GM12878 (cell line): Measurements from ENCODE around the gene DNAH2. TPM values are rescaled to one million over a fixed set of nuclear protein-coding genes. Genes with fewer than 3 reads are reported as not detected.

Experiments used
- ATAC-seq: fragments of 200-7000 bp; cut with Tn5 transposase; 3 replicates; pipeline ENCODE4 v1.9.1; 2020; ENCODE audit warnings: mild to moderate bottlenecking, moderate library complexity
- BruUV-seq: library from RNA; stranded (reverse); fragments of 400-500 nt; replicated peaks from 2 replicates; lab custom pipeline; 2021; lab: Mats Ljungman, UMichigan
- CTCF ChIA-PET: fragments of 300-600 bp; sonication (Branson Sonifier 250); formaldehyde crosslinking; extraction: SDS; loops from one replicate; lab custom pipeline; 2021; ENCODE audit warnings: inconsistent platforms; lab: Yijun Ruan, JAX
- POLR2A ChIA-PET: fragments of 350-600 bp; formaldehyde crosslinking; extraction: SDS; loops from one replicate; lab custom pipeline; 2021; ENCODE audit warnings: inconsistent platforms; lab: Charles Lee
- RAD21 ChIA-PET: fragments of 300-600 bp; sonication (Branson Sonifier 250); formaldehyde crosslinking; loops from one replicate; lab custom pipeline; 2023; ENCODE audit warnings: antibody characterized with exemption; ENCODE audit not compliant: unreplicated experiment; lab: Charles Lee
- SMC1A ChIA-PET: fragments of 300-600 bp; sonication (Branson Sonifier 250); formaldehyde crosslinking; loops from one replicate; lab custom pipeline; 2023; ENCODE audit not compliant: unreplicated experiment, uncharacterized antibody; lab: Charles Lee
- DNase-seq: peaks from one replicate; pipeline ENCODE4 v3.0.0-alpha.2; 2011; ENCODE audit warnings: low read depth, low spot score
- FAIRE-seq: peaks from 3 replicates; lab custom pipeline; 2011; peaks lifted over from hg19 to GRCh38; lab: Jason Lieb, UNC
- H2AFZ ChIP-seq: 2 replicates; pipeline ENCODE4 v1.6.0; 2011; ENCODE audit warnings: low read depth, low read length, control low read depth; ENCODE audit not compliant: control insufficient read depth
- H3K27ac ChIP-seq: 2 replicates; pipeline ENCODE4 v1.5.1; 2011; ENCODE audit warnings: control low read depth; ENCODE audit not compliant: control insufficient read depth, insufficient read depth
- H3K27me3 ChIP-seq, 2 experiments: replicated peaks in 1 of 2; 2 replicates each; pipeline versions ENCODE4 v1.6.0 to v1.6.1; 2011; ENCODE audit warnings: low read length in 1 of 2; ENCODE audit not compliant: control insufficient read depth in 2 of 2, insufficient read depth in 2 of 2
- H3K36me3 ChIP-seq, 2 experiments: 2 replicates each; pipeline ENCODE4 v1.5.1; 2011; ENCODE audit warnings: low read length in 1 of 2; ENCODE audit not compliant: control insufficient read depth in 2 of 2, insufficient read depth in 2 of 2
- H3K4me1 ChIP-seq: 2 replicates; pipeline ENCODE4 v1.6.1; 2011; ENCODE audit warnings: mild to moderate bottlenecking, low read length, moderate library complexity, mixed read lengths; ENCODE audit not compliant: control insufficient read depth, insufficient read depth
- H3K4me2 ChIP-seq: 2 replicates; pipeline ENCODE4 v1.6.0; 2011; ENCODE audit warnings: control low read depth; ENCODE audit not compliant: control insufficient read depth, insufficient read depth
- H3K4me3 ChIP-seq: fragments of 200-600 bp; sonication (generic); 2 replicates; pipeline ENCODE4 v1.5.1; 2016
- H3K79me2 ChIP-seq: 2 replicates; pipeline ENCODE4 v1.6.0; 2011; ENCODE audit warnings: low read length; ENCODE audit not compliant: control insufficient read depth, insufficient read depth
- H3K9ac ChIP-seq: 2 replicates; pipeline ENCODE4 v1.8.0; 2011; ENCODE audit warnings: low read length, control low read depth, mixed read lengths; ENCODE audit not compliant: control insufficient read depth, insufficient read depth
- H3K9me3 ChIP-seq: replicated peaks from 3 replicates; pipeline ENCODE4 v1.5.1; 2011; ENCODE audit warnings: mild to moderate bottlenecking, low read length; ENCODE audit not compliant: control insufficient read depth, insufficient read depth
- H4K20me1 ChIP-seq: 2 replicates; pipeline ENCODE4 v1.6.0; 2011; ENCODE audit not compliant: control insufficient read depth, insufficient read depth
- ATF2 ChIP-seq: IDR thresholded peaks from 2 replicates; pipeline ENCODE4 v1.6.1; 2012; ENCODE audit warnings: low read length, inconsistent platforms
- BMI1 ChIP-seq: fragments of 450-650 bp; IDR thresholded peaks from 2 replicates; pipeline ENCODE4 v1.6.1; 2016; ENCODE audit warnings: mild to moderate bottlenecking, moderate library complexity, borderline replicate concordance
- CHD4 ChIP-seq: fragments of 200-600 bp; sonication (generic); IDR thresholded peaks from 2 replicates; pipeline ENCODE4 v1.6.1; 2016; ENCODE audit warnings: mild to moderate bottlenecking
- CREB1 ChIP-seq: IDR thresholded peaks from 2 replicates; pipeline ENCODE4 v1.6.1; 2012; ENCODE audit warnings: low read depth, mild to moderate bottlenecking, inconsistent platforms
- E2F4 ChIP-seq: IDR thresholded peaks from 2 replicates; pipeline ENCODE4 v1.6.1; 2012; ENCODE audit warnings: low read depth, low read length, improper control_type of control experiment
- EP300 ChIP-seq, 2 experiments: fragments of 150-350 bp in 1 of 2; IDR thresholded peaks; 2 replicates each; pipeline ENCODE4 v1.6.1; 2011 to 2012; ENCODE audit warnings: low read depth in 2 of 2, low read length in 2 of 2, borderline replicate concordance in 1 of 2, improper control_type of control experiment in 1 of 2, inconsistent platforms in 1 of 2; ENCODE audit not compliant: control insufficient read depth in 1 of 2
- IKZF2 ChIP-seq, 2 experiments: fragments of 450-650 bp; IDR thresholded peaks; 2 replicates each; pipeline ENCODE4 v1.6.1; 2017; ENCODE audit warnings: mild to moderate bottlenecking in 2 of 2, moderate library complexity in 2 of 2
- IRF5 ChIP-seq: fragments of 450-650 bp; IDR thresholded peaks from 2 replicates; pipeline ENCODE4 v1.6.1; 2017; ENCODE audit warnings: borderline replicate concordance
- NFYA ChIP-seq: IDR thresholded peaks from 2 replicates; pipeline ENCODE4 v1.6.1; 2011; ENCODE audit warnings: low read depth, mild to moderate bottlenecking, low read length, improper control_type of control experiment, borderline replicate concordance
- NFYB ChIP-seq: IDR thresholded peaks from 2 replicates; pipeline ENCODE4 v1.6.1; 2011; ENCODE audit warnings: low read depth, mild to moderate bottlenecking, low read length, improper control_type of control experiment, moderate library complexity; ENCODE audit not compliant: insufficient read depth
- NKRF ChIP-seq: fragments of 450-650 bp; conservative IDR thresholded peaks from 2 replicates; pipeline ENCODE4 v1.6.1; 2017; ENCODE audit warnings: mild to moderate bottlenecking, moderate library complexity
- RELA ChIP-seq: fragments of 450-650 bp; IDR thresholded peaks from 2 replicates; pipeline ENCODE4 v1.8.0; 2014; ENCODE audit warnings: borderline replicate concordance; ENCODE audit not compliant: partially characterized antibody
- SIX5 ChIP-seq: IDR thresholded peaks from 2 replicates; pipeline ENCODE4 v1.6.1; 2011; ENCODE audit warnings: mild to moderate bottlenecking, low read depth, low read length, moderate library complexity; ENCODE audit not compliant: severe bottlenecking
- SPI1 ChIP-seq: IDR thresholded peaks from 2 replicates; pipeline ENCODE4 v1.6.1; 2011; ENCODE audit warnings: low read depth, mild to moderate bottlenecking, low read length, moderate library complexity, borderline replicate concordance; ENCODE audit not compliant: insufficient read depth
- STAT1 ChIP-seq: fragments of 450-650 bp; conservative IDR thresholded peaks from 2 replicates; pipeline ENCODE4 v1.6.1; 2014; ENCODE audit warnings: antibody characterized with exemption, mild to moderate bottlenecking
- STAT3 ChIP-seq: IDR thresholded peaks from 2 replicates; pipeline ENCODE4 v1.6.1; 2011; ENCODE audit warnings: low read depth, low read length, improper control_type of control experiment
- WGBS: methylation state at CpG from one replicate; pipeline ENCODE4 v1.1.6; 2016; ENCODE audit warnings: low lambda C conversion rate; ENCODE audit not compliant: insufficient replicate concordance, insufficient coverage; ENCODE audit errors: missing lambda C conversion rate; 5-methylcytosine and 5-hydroxymethylcytosine counted together
- in situ Hi-C: fragments of 300-500 bp; cut with MboI; formaldehyde crosslinking; loops from 9 replicates; pipeline ENCODE4 v1.14.3; 2018; ENCODE audit warnings: mixed read lengths
- intact Hi-C: fragments of 100-400 bp; cut with micrococcal nuclease; formaldehyde crosslinking; loops from one replicate; pipeline ENCODE4 v1.14.2; 2022; ENCODE audit not compliant: unreplicated experiment
- polyA plus RNA-seq, 11 experiments: library from polyadenylated mRNA; depleted of rRNA in 4 of 11; unstranded in 6 of 11; stranded (reverse) in 5 of 11; fragments of >200 nt; fragmentation: Nextera tagmentation in 4 of 11; fragmentation: Illumina TruSeq in 1 of 11; extraction: Ambion mirVana in 4 of 11; extraction: Trizol in 1 of 11; gene quantifications; 1 replicate in 1 of 11; 2 replicates in 10 of 11; pipeline versions ENCODE4 v1.2.1 to v1.2.3, GENCODE V29; 2011 to 2016; ENCODE audit warnings: inconsistent platforms in 2 of 11, missing spikeins in 2 of 11, low read depth in 1 of 11
- total RNA-seq, 4 experiments: library from RNA; depleted of rRNA in 3 of 4; stranded (reverse); fragments of >200 nt in 3 of 4; fragmentation: Illumina TruSeq in 1 of 4; extraction: Trizol in 1 of 4; gene quantifications; 2 replicates each; pipeline versions ENCODE4 v1.2.1 to v1.2.3, GENCODE V29; 2013 to 2021

DNAH2 gene
- total and polyA plus RNA-seq, 10 of the 15 experiments (the other 5 are each of a cell fraction or from before 2014, with no cell fraction given) = not detected

- no peak overlapping the region for H3K4me3 ChIP-seq
- CTCF ChIA-PET = interaction anchor here (0.6 to 4.6 kb wide), 13 partner anchors 10 to 233 kb away, joined by 3 to 39 read pairs (median 5); partner anchors contain the start of genes CYB5D1, KDM6B, NAA38 and RNF227
- no peaks in the 10 kb centered on the region for H3K9me3 ChIP-seq
- no peak overlapping the region for H3K4me2 ChIP-seq
- BruUV-seq = no TSS peak
- 33% methylated on average over 9 of the region's 9 CpGs for WGBS
- in situ Hi-C loops (loop anchor here (5.0 kb wide), 1 partner anchor 163 kb away; no protein-coding TSS in a partner anchor), intact Hi-C loops (loop anchor here (10.0 kb wide), 1 partner anchor 79 kb away; no protein-coding TSS in a partner anchor)
- RAD21 ChIA-PET = interaction anchor here (1.1 to 1.5 kb wide), 7 partner anchors 10 to 164 kb away, joined by 3 to 6 read pairs (median 5); partner anchors contain the start of genes KDM6B and NAA38
- H2AFZ ChIP-seq = no peak overlapping the region
- H3K27ac ChIP-seq = no peak overlapping the region
- SMC1A ChIA-PET = interaction anchor here (0.9 to 2.2 kb wide), 9 partner anchors 8 to 164 kb away, joined by 3 to 7 read pairs (median 6); partner anchors contain the start of gene KDM6B
- H3K27me3 ChIP-seq = no peaks in the 10 kb centered on the region; a peak in 1 of 4 replicates
- H3K4me1 ChIP-seq = no peaks in the 10 kb centered on the region
- POLR2A ChIA-PET = interaction anchor here (1.1 kb wide), 1 partner anchor 9 kb away, joined by 4 read pairs; no protein-coding TSS in a partner anchor
- H3K9ac ChIP-seq = no peak overlapping the region
- H3K79me2 ChIP-seq = no peaks in the 10 kb centered on the region
- no peaks in the 10 kb centered on the region for H3K36me3 ChIP-seq
- FAIRE-seq = no peak
- ATAC-seq = no peak
- DNase-seq = no peak
- H4K20me1 ChIP-seq = no peaks in the 10 kb centered on the region
- TF ChIP-seq ATF2 (no peak), RELA (no peak), CHD4 (no peak), IRF5 (no peak), CREB1 (no peak), SIX5 (no peak), E2F4 (no peak), IKZF2 (IDR thresholded peaks at IDR 0.05) (no peak), NKRF (no peak), EP300 (IDR thresholded peaks at IDR 0.05; ENCODE audit: borderline replicate concordance in 1 of 2, control insufficient read depth in 1 of 2, low read depth in 2 of 2, low read length in 2 of 2) (no peak), STAT3 (no peak), BMI1 (no peak), NFYA (no peak), STAT1 (no peak), SPI1 (no peak), NFYB (no peak)
These were observed 106.7 kb downstream of the DNAH2 start for GRCh38 chr17:7824021-7824924.
